Sigmoid colon (tissue), 4 donors: ENCODE measurements around the gene SPIN1.

ENCODE experiments used
- EP300 ChIP-seq, 4 donors: sonication (generic); formaldehyde crosslinking; IDR thresholded peaks; one replicate each; pipeline ENCODE4 v1.6.1; 2017; ENCODE audit warnings: antibody characterized with exemption in 4 of 4
- POLR2A ChIP-seq, 2 donors: fragments of 450-650 bp; IDR thresholded peaks; one replicate each; pipeline ENCODE4 v1.6.1; 2016; ENCODE audit warnings: antibody characterized with exemption in 2 of 2, mild to moderate bottlenecking in 2 of 2, moderate library complexity in 2 of 2

DNA sequence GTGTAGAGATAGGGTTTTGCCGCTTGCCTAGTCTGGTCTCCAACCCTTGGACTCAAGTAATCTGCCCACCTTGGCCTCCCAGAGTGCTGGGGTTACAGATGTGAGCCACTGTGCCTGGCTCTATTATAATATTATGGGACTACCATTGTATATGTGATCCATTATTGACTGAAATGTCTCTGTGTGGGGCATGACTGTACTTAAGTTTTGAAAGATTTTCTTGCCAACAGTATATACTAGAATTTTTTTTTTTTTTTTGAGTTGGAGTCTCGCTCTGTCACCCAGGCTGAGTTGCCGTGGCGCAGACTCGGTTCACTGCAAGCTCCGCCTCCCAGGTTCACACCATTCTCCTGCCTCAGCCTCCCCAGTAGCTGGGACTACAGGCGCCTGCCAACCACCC, 17.8 kb downstream of the SPIN1 start:
- TF ChIP-seq POLR2A (IDR thresholded peaks at IDR 0.05): no peak
- no peak for TF ChIP-seq EP300 (IDR thresholded peaks at IDR 0.05)
